Uterus (tissue), 2 donors: ENCODE data around the gene NHS.

Experiments used
- POLR2A ChIP-seq, 2 donors: fragments of 450-650 bp; IDR thresholded peaks; one replicate each; pipeline ENCODE4 v1.6.1; 2016; ENCODE audit warnings: antibody characterized with exemption in 2 of 2, mild to moderate bottlenecking in 1 of 2, moderate library complexity in 1 of 2
- TF ChIP-seq, protein P1 (sequence below), 4 experiments: fragments of 200-600 bp in 2 of 4; fragments of 450-650 bp in 2 of 4; sonication (generic) in 2 of 4; IDR thresholded peaks; one replicate each; pipeline ENCODE4 v1.5.1; 2016 to 2019; ENCODE audit warnings: antibody characterized with exemption in 4 of 4, mild to moderate bottlenecking in 2 of 4, moderate library complexity in 1 of 4

- TF ChIP-seq, protein P1, sequence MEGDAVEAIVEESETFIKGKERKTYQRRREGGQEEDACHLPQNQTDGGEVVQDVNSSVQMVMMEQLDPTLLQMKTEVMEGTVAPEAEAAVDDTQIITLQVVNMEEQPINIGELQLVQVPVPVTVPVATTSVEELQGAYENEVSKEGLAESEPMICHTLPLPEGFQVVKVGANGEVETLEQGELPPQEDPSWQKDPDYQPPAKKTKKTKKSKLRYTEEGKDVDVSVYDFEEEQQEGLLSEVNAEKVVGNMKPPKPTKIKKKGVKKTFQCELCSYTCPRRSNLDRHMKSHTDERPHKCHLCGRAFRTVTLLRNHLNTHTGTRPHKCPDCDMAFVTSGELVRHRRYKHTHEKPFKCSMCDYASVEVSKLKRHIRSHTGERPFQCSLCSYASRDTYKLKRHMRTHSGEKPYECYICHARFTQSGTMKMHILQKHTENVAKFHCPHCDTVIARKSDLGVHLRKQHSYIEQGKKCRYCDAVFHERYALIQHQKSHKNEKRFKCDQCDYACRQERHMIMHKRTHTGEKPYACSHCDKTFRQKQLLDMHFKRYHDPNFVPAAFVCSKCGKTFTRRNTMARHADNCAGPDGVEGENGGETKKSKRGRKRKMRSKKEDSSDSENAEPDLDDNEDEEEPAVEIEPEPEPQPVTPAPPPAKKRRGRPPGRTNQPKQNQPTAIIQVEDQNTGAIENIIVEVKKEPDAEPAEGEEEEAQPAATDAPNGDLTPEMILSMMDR (IDR thresholded peaks at IDR 0.05), result no peak
- no peak for TF ChIP-seq POLR2A (IDR thresholded peaks at IDR 0.05)
These were observed 322.2 kb downstream of the NHS start for GRCh38 chrX:17697191-17697590.
